Measurements from ENCODE around the gene CNTD1. TPM values are rescaled to one million over a fixed set of nuclear protein-coding genes. Genes with fewer than 3 reads are reported as not detected.
"Not testable (repeated sequence)": the region's sequence is repeated elsewhere in the genome, so short reads cannot be mapped to it uniquely, and the experiment has no call there.

Gene CNTD1
- total and polyA plus RNA-seq, 2 experiments from 2014 or later, result 0.27 to 2.5 TPM

- no peak for DNase-seq (ENCODE audit: low read depth in 1 of 2, low spot score in 1 of 2)
- Histone ChIP-seq H3K27me3 (no peaks in the 10 kb centered on the region), H3K4me1 (ENCODE audit: low read depth) (no peaks in the 10 kb centered on the region), H3K27ac (no peak overlapping the region), H3K9me3 (ENCODE audit: low read depth) (no peaks in the 10 kb centered on the region), H3K36me3 (no peaks in the 10 kb centered on the region), H3K4me3 (no peak overlapping the region)
- no peak for TF ChIP-seq CTCF (IDR thresholded peaks at IDR 0.05; ENCODE audit: low read depth, low read length)
These were observed 31.1 kb upstream of the CNTD1 start for GRCh38 chr17:42767512-42767911.

GRCh38 chr17:42768006-42768405 is 30.7 kb upstream of the CNTD1 start:
- H3K4me1 ChIP-seq (ENCODE audit: low read depth); H3K27ac ChIP-seq; H3K9me3 ChIP-seq (ENCODE audit: low read depth); H3K27me3 ChIP-seq; DNase-seq (ENCODE audit: low read depth in 1 of 2, low spot score in 1 of 2); H3K36me3 ChIP-seq; H3K4me3 ChIP-seq: not testable (repeated sequence)

- H3K4me3 ChIP-seq; DNase-seq (ENCODE audit: low read depth in 1 of 2, low spot score in 1 of 2); H3K27me3 ChIP-seq: not testable (repeated sequence)
These were observed 28.7 kb upstream of the CNTD1 start for GRCh38 chr17:42769964-42770363.

GRCh38 chr17:42772945-42773289 is 25.7 kb upstream of the CNTD1 start:
- H3K27me3 ChIP-seq, result no peaks in the 10 kb centered on the region
- H3K9me3 ChIP-seq (ENCODE audit: low read depth), result no peaks in the 10 kb centered on the region
- H3K27ac ChIP-seq, result peak overlapping the region; percentile 41

More at GRCh38 chr17:42769964-42770363, 28.7 kb upstream of the CNTD1 start:
- not testable (repeated sequence) for H3K27ac ChIP-seq; H3K4me1 ChIP-seq (ENCODE audit: low read depth); H3K36me3 ChIP-seq; H3K9me3 ChIP-seq (ENCODE audit: low read depth)

GRCh38 chr17:42773290-42774035 is 25.2 kb upstream of the CNTD1 start, which contains the start of gene VPS25:
VPS25 (plus strand) TSS chr17:42773449; CDS start chr17:42773476, 27 bp downstream.
- peak; percentile 83 to 89 for DNase-seq (ENCODE audit: low read depth in 1 of 2, low spot score in 1 of 2)
- H3K36me3 ChIP-seq, result peaks cover 19% of the 10 kb centered on the region
- peak within 1 kb of the TSS; percentile 41 for H3K27ac ChIP-seq
- peak; percentile 24 for TF ChIP-seq CTCF (IDR thresholded peaks at IDR 0.05; ENCODE audit: low read depth, low read length)
- peak within 1 kb of the TSS; percentile 69 for H3K4me3 ChIP-seq
- H3K27me3 ChIP-seq, result no peaks in the 10 kb centered on the region
- no peaks in the 10 kb centered on the region for H3K9me3 ChIP-seq (ENCODE audit: low read depth)
- peaks cover 8% of the 10 kb centered on the region for H3K4me1 ChIP-seq (ENCODE audit: low read depth)

More at GRCh38 chr17:42772945-42773289, 25.7 kb upstream of the CNTD1 start:
- Histone ChIP-seq H3K4me1 (ENCODE audit: low read depth) (peaks cover 8% of the 10 kb centered on the region), H3K4me3 (peak overlapping the region; percentile 69), H3K36me3 (peaks cover 19% of the 10 kb centered on the region)
- no peak for TF ChIP-seq CTCF (IDR thresholded peaks at IDR 0.05; ENCODE audit: low read depth, low read length)
- DNase-seq (ENCODE audit: low read depth in 1 of 2, low spot score in 1 of 2), result no peak

- TF ChIP-seq CTCF (IDR thresholded peaks at IDR 0.05; ENCODE audit: low read depth, low read length), result no peak
- DNase-seq (ENCODE audit: low read depth in 1 of 2, low spot score in 1 of 2), result no peak
- Histone ChIP-seq H3K4me1 (ENCODE audit: low read depth) (peaks cover 8% of the 10 kb centered on the region), H3K36me3 (peaks cover 25% of the 10 kb centered on the region), H3K27ac (no peak overlapping the region), H3K27me3 (no peaks in the 10 kb centered on the region), H3K4me3 (peak overlapping the region; percentile 69), H3K9me3 (ENCODE audit: low read depth) (no peaks in the 10 kb centered on the region)
These were observed 24.5 kb upstream of the CNTD1 start for GRCh38 chr17:42774066-42774745.

All from cardiac muscle cell (in vitro differentiated cells and primary cell).